ENCODE measurements around the gene CCL1.

DNA sequence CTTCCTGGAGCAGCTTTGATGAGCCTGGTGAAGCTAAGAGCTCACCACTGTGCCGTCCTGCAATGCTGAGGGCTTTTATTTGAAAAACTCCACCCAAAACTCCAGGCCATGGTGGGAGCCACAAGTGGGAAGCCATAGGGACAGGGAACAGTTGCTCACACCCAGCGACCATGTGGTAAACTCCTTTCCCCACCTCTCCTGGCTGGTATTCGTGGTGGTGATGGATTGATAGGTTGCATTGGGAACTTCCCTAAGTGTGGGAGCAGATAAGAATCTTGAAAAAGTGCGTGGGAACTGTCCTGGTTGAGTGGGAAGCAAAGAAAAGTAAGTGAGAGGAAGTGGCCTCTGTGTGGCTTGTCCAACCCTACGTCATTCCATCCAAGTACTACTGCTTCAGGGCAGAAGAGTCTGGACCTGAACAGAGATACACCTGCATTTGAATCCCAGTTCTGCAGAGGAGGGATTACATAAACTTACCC lies at the start of gene CCL1:
- no peak for TF ChIP-seq POLR2A (IDR thresholded peaks at IDR 0.05)
- TF ChIP-seq, protein P1, sequence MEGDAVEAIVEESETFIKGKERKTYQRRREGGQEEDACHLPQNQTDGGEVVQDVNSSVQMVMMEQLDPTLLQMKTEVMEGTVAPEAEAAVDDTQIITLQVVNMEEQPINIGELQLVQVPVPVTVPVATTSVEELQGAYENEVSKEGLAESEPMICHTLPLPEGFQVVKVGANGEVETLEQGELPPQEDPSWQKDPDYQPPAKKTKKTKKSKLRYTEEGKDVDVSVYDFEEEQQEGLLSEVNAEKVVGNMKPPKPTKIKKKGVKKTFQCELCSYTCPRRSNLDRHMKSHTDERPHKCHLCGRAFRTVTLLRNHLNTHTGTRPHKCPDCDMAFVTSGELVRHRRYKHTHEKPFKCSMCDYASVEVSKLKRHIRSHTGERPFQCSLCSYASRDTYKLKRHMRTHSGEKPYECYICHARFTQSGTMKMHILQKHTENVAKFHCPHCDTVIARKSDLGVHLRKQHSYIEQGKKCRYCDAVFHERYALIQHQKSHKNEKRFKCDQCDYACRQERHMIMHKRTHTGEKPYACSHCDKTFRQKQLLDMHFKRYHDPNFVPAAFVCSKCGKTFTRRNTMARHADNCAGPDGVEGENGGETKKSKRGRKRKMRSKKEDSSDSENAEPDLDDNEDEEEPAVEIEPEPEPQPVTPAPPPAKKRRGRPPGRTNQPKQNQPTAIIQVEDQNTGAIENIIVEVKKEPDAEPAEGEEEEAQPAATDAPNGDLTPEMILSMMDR (IDR thresholded peaks at IDR 0.05): no peak
